ENCODE data around the gene PDLIM5.

- no peak for TF ChIP-seq TCF4 (CRISPR knock-in tag; IDR thresholded peaks at IDR 0.05; ENCODE audit: borderline replicate concordance)
- TF ChIP-seq ZFP3 (CRISPR knock-in tag; IDR thresholded peaks at IDR 0.05), result no peak
- no peak for TF ChIP-seq PATZ1 (CRISPR knock-in tag; IDR thresholded peaks at IDR 0.05; ENCODE audit: borderline replicate concordance)
- TF ChIP-seq OSR1 (CRISPR knock-in tag; IDR thresholded peaks at IDR 0.05), result no peak
- no peak for TF ChIP-seq ZFP30 (CRISPR knock-in tag; IDR thresholded peaks at IDR 0.05)
- no peak for TF ChIP-seq CREB5 (CRISPR knock-in tag; IDR thresholded peaks at IDR 0.05; ENCODE audit: low read depth)
- TF ChIP-seq ESRRG (CRISPR knock-in tag; IDR thresholded peaks at IDR 0.05), result no peak
- no peak for TF ChIP-seq ZC3H10 (CRISPR knock-in tag; IDR thresholded peaks at IDR 0.05)
- TF ChIP-seq SNAI2 (CRISPR knock-in tag; IDR thresholded peaks at IDR 0.05), result no peak
- TF ChIP-seq ZNF565 (CRISPR knock-in tag; conservative IDR thresholded peaks at IDR 0.05; ENCODE audit: low read depth), result no peak
- TF ChIP-seq ISL1 (CRISPR knock-in tag; IDR thresholded peaks at IDR 0.05), result no peak
- no peak for TF ChIP-seq GLIS3 (CRISPR knock-in tag; IDR thresholded peaks at IDR 0.05)
- no peak for TF ChIP-seq ZNF8 (CRISPR knock-in tag; IDR thresholded peaks at IDR 0.05)
- TF ChIP-seq PPARA (CRISPR knock-in tag; IDR thresholded peaks at IDR 0.05; ENCODE audit: borderline replicate concordance), result no peak
Measured at GRCh38 chr4:94515365-94515764, 63.6 kb downstream of the PDLIM5 start.

Data from SK-N-SH treated with all-trans-retinoic acid at 6 μM for 48 hours (cell line).